Lower leg skin (tissue), 4 donors: ENCODE measurements around the gene EXOC6. TPM values are rescaled to one million over a fixed set of nuclear protein-coding genes. Genes with fewer than 3 reads are reported as not detected.

ENCODE experiments used
- DNase-seq, 2 donors: peaks; one replicate each; pipeline ENCODE4 v3.0.0-alpha.2; 2019; ENCODE audit warnings: low spot score in 2 of 2
- H3K4me3 ChIP-seq: fragments of 200-600 bp; sonication (generic); 2 replicates; pipeline ENCODE4 v1.5.1; 2017; ENCODE audit warnings: mild to moderate bottlenecking, low read depth; ENCODE audit not compliant: poor library complexity, severe bottlenecking
- CTCF ChIP-seq, 3 donors: fragments of 450-650 bp; IDR thresholded peaks; one replicate each; pipeline ENCODE4 v1.5.1; 2016; ENCODE audit warnings: antibody characterized with exemption in 3 of 3, mild to moderate bottlenecking in 3 of 3, moderate library complexity in 2 of 3
- POLR2A ChIP-seq, 2 donors: fragments of 450-650 bp; IDR thresholded peaks; one replicate each; pipeline ENCODE4 v1.6.1; 2016 to 2017; ENCODE audit warnings: antibody characterized with exemption in 2 of 2, mild to moderate bottlenecking in 1 of 2, moderate library complexity in 1 of 2
- WGBS, 2 donors: methylation state at CpG; one replicate each; pipeline ENCODE4 v1.1.5; 2018; 5-methylcytosine and 5-hydroxymethylcytosine counted together
- intact Hi-C: fragments of 100-400 bp; cut with DNase I; formaldehyde crosslinking; loops from one replicate; pipeline ENCODE4 v1.15.0; 2023; ENCODE audit warnings: low total_unique reads
- total RNA-seq, 4 donors: library from RNA; depleted of rRNA; stranded (reverse); fragments of >200 nt; gene quantifications; one replicate each; pipeline ENCODE4 v1.1.0, GENCODE V29; 2016

The EXOC6 gene
- total RNA-seq, 4 donors from 2014 or later = 5.2 to 8.4 (median 6.0) TPM

GRCh38 chr10:92809840-92810239 lies 38.5 kb upstream of the EXOC6 start:
- TF ChIP-seq POLR2A (IDR thresholded peaks at IDR 0.05) = no peak
- TF ChIP-seq CTCF (IDR thresholded peaks at IDR 0.05) = no peak
- H3K4me3 ChIP-seq = no peak overlapping the region
- intact Hi-C loops = no loop called here
- WGBS, 2 donors = 84 to 89% methylated on average over 3 of the region's 3 CpGs
- DNase-seq = no peak

GRCh38 chr10:92810934-92811532 lies 37.3 kb upstream of the EXOC6 start:
- TF ChIP-seq POLR2A (IDR thresholded peaks at IDR 0.05) = no peak
- no peak for TF ChIP-seq CTCF (IDR thresholded peaks at IDR 0.05)
- H3K4me3 ChIP-seq = no peak overlapping the region
- intact Hi-C loops = no loop called here
- no peak for DNase-seq
- WGBS, 2 donors = 67 to 92% methylated on average over 4 of the region's 4 CpGs

GRCh38 chr10:92811986-92812385 lies 36.3 kb upstream of the EXOC6 start:
- intact Hi-C loops = no loop called here
- H3K4me3 ChIP-seq = no peak overlapping the region
- WGBS, 2 donors = 52 to 73% methylated on average over 1 of the region's 1 CpG
- DNase-seq = no peak
- no peak for TF ChIP-seq CTCF (IDR thresholded peaks at IDR 0.05)
- no peak for TF ChIP-seq POLR2A (IDR thresholded peaks at IDR 0.05)

GRCh38 chr10:92813979-92814378 lies 34.3 kb upstream of the EXOC6 start:
- H3K4me3 ChIP-seq = no peak overlapping the region
- WGBS, 2 donors = 53 to 61% methylated on average over 4 of the region's 4 CpGs
- no peak for TF ChIP-seq CTCF (IDR thresholded peaks at IDR 0.05)
- no peak for TF ChIP-seq POLR2A (IDR thresholded peaks at IDR 0.05)
- intact Hi-C loops = no loop called here
- no peak for DNase-seq

GRCh38 chr10:92814790-92815189 lies 33.5 kb upstream of the EXOC6 start:
- TF ChIP-seq CTCF (IDR thresholded peaks at IDR 0.05) (no peak), POLR2A (IDR thresholded peaks at IDR 0.05) (no peak)
- 79 to 83% methylated on average over 2 of the region's 2 CpGs for WGBS, 2 donors
- H3K4me3 ChIP-seq = no peak overlapping the region
- DNase-seq = no peak
- intact Hi-C loops = no loop called here

GRCh38 chr10:92816091-92816531 lies 32.2 kb upstream of the EXOC6 start:
- no peak overlapping the region for H3K4me3 ChIP-seq
- intact Hi-C loops = no loop called here
- WGBS, 2 donors = 30 to 35% methylated on average over 1 of the region's 1 CpG
- DNase-seq = no peak
- no peak for TF ChIP-seq POLR2A (IDR thresholded peaks at IDR 0.05)
- no peak for TF ChIP-seq CTCF (IDR thresholded peaks at IDR 0.05)
